Measurements from ENCODE around the gene IGFL1.

DNA sequence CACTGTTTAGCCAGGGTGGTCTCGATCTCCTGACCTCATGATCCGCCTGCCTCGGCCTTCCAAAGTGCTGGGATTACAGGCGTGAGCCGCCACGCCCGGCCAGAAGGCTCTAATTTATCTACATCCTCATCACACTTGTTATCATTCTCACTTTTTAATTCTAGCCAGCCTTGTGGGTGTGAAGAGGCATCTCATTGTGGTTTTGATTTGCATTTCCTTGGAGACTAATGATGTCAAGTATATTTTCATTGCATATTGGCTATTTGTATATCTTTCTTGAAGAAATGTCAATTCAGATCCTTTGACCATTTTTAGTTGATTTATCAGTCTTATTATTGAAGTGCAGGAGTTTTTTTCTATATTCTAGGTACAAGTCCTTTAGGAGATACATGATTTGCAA, 39.6 kb downstream of the IGFL1 start:
- TF ChIP-seq, protein P1, sequence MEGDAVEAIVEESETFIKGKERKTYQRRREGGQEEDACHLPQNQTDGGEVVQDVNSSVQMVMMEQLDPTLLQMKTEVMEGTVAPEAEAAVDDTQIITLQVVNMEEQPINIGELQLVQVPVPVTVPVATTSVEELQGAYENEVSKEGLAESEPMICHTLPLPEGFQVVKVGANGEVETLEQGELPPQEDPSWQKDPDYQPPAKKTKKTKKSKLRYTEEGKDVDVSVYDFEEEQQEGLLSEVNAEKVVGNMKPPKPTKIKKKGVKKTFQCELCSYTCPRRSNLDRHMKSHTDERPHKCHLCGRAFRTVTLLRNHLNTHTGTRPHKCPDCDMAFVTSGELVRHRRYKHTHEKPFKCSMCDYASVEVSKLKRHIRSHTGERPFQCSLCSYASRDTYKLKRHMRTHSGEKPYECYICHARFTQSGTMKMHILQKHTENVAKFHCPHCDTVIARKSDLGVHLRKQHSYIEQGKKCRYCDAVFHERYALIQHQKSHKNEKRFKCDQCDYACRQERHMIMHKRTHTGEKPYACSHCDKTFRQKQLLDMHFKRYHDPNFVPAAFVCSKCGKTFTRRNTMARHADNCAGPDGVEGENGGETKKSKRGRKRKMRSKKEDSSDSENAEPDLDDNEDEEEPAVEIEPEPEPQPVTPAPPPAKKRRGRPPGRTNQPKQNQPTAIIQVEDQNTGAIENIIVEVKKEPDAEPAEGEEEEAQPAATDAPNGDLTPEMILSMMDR (IDR thresholded peaks at IDR 0.05), result no peak
- no peak for TF ChIP-seq POLR2A (IDR thresholded peaks at IDR 0.05)

Measured in heart left ventricle (tissue), 13 donors.